ENCODE data around the gene STK11IP. TPM values are rescaled to one million over a fixed set of nuclear protein-coding genes. Genes with fewer than 3 reads are reported as not detected.

Gene STK11IP
- total RNA-seq, 1 donor from 2014 or later = 34.5 TPM

DNA sequence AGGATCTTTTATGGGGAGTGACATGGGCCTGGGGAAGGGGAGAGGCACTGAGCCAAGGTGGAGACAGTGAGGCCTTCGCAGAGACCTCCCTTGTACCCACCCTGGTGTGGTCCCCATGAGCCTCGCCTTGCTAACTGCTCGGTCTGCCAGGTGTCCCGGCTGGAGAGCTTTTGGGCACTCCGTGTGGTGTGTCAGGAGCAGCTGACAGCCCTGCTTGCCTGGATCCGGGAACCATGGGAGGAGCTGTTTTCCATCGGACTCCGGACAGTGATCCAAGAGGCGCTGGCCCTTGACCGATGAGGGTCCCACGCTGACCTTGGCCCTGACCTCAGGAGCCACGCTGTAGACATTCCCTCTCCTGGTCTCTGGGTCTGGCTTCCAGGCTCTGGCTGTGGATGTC lies 18.2 kb downstream of the STK11IP start:
- Mint-ChIP-seq H3K9me3 (ENCODE audit: unreplicated experiment) (peaks cover 3% of the 10 kb centered on the region), H3K4me3 (ENCODE audit: unreplicated experiment) (no peak overlapping the region), H3K27ac (ENCODE audit: unreplicated experiment) (no peak overlapping the region), H3K27me3 (ENCODE audit: unreplicated experiment) (peaks cover 4% of the 10 kb centered on the region), H3K4me1 (ENCODE audit: low read depth, unreplicated experiment) (peaks cover 9% of the 10 kb centered on the region), H3K36me3 (ENCODE audit: unreplicated experiment) (no peaks in the 10 kb centered on the region)
- no peak for DNase-seq
- TF ChIP-seq, protein P1, sequence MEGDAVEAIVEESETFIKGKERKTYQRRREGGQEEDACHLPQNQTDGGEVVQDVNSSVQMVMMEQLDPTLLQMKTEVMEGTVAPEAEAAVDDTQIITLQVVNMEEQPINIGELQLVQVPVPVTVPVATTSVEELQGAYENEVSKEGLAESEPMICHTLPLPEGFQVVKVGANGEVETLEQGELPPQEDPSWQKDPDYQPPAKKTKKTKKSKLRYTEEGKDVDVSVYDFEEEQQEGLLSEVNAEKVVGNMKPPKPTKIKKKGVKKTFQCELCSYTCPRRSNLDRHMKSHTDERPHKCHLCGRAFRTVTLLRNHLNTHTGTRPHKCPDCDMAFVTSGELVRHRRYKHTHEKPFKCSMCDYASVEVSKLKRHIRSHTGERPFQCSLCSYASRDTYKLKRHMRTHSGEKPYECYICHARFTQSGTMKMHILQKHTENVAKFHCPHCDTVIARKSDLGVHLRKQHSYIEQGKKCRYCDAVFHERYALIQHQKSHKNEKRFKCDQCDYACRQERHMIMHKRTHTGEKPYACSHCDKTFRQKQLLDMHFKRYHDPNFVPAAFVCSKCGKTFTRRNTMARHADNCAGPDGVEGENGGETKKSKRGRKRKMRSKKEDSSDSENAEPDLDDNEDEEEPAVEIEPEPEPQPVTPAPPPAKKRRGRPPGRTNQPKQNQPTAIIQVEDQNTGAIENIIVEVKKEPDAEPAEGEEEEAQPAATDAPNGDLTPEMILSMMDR (IDR thresholded peaks at IDR 0.05; ENCODE audit: partially characterized antibody, unreplicated experiment) = no peak

DNA sequence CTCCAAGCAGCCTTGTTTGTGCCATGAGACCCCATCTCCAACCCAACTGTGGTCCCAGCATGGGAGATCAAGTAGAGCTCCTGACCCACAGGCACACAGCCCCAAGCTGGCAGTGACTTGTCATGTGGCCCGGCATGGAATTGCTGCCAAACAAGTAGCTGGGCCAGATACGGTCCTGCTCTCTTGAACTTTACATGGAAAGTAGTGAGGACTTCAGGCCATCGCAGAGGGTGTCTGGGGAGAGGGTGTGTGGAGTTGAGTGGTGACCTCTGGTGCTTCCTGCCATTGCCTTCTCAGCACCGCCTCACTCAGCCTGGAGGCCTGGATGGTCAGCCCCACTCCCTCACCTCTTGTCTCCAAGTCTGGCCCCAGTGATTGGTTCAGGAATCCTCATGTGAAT lies 18.9 kb downstream of the STK11IP start:
- H3K4me3 Mint-ChIP-seq (ENCODE audit: unreplicated experiment) = no peak overlapping the region
- peaks cover 9% of the 10 kb centered on the region for H3K4me1 Mint-ChIP-seq (ENCODE audit: low read depth, unreplicated experiment)
- no peak overlapping the region for H3K27ac Mint-ChIP-seq (ENCODE audit: unreplicated experiment)
- TF ChIP-seq, protein P1 (IDR thresholded peaks at IDR 0.05; ENCODE audit: partially characterized antibody, unreplicated experiment) = no peak
- no peak for DNase-seq
- no peaks in the 10 kb centered on the region for H3K36me3 Mint-ChIP-seq (ENCODE audit: unreplicated experiment)
- peaks cover 3% of the 10 kb centered on the region for H3K9me3 Mint-ChIP-seq (ENCODE audit: unreplicated experiment)
- H3K27me3 Mint-ChIP-seq (ENCODE audit: unreplicated experiment) = peaks cover 4% of the 10 kb centered on the region

DNA sequence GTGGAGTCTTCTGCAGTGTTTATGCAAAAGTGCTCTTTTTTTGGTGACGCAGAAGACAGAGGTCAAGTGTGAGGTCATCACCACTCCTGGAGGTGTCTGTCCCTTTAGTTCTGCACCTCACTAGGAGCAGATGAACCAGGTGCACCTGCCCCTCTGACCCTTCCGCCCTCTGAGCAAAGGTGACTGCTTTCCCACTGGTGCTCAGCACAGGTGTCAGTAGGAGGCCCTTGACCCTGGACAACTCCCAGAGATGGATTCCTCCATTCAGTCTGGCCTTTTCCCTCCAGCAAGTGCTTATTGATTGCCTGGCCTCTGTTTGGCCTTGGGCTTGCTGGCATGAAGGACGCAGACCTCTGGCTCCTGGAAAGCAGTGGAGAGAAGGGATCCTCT lies 21.1 kb downstream of the STK11IP start:
- Mint-ChIP-seq H3K9me3 (ENCODE audit: unreplicated experiment) (peaks cover 3% of the 10 kb centered on the region), H3K4me1 (ENCODE audit: low read depth, unreplicated experiment) (peaks cover 9% of the 10 kb centered on the region), H3K36me3 (ENCODE audit: unreplicated experiment) (no peaks in the 10 kb centered on the region), H3K27me3 (ENCODE audit: unreplicated experiment) (peaks cover 5% of the 10 kb centered on the region), H3K27ac (ENCODE audit: unreplicated experiment) (no peak overlapping the region), H3K4me3 (ENCODE audit: unreplicated experiment) (no peak overlapping the region)
- DNase-seq = no peak
- TF ChIP-seq, protein P1 (IDR thresholded peaks at IDR 0.05; ENCODE audit: partially characterized antibody, unreplicated experiment) = no peak

DNA sequence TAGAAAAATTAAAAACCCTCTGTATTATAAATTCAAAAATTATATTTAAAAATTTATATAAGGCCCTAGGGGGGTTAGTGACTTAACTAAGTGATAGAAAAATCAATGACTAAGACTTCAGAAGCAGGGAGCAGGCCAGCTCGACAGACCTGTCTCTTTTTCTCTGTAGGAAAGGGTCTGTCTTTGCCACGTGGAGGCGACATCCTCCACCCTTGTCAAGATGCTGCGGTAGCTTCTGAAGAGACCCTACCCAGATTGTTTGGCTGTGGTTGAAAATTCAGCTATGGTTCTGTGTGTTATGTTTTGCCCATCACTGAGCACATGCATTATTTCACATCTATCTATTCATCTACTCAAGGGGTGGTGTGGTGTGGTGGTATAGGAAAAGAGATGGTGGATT lies 21.6 kb downstream of the STK11IP start:
- no peak for DNase-seq
- TF ChIP-seq, protein P1 (IDR thresholded peaks at IDR 0.05; ENCODE audit: partially characterized antibody, unreplicated experiment) = no peak
- Mint-ChIP-seq H3K9me3 (ENCODE audit: unreplicated experiment) (peaks cover 3% of the 10 kb centered on the region), H3K36me3 (ENCODE audit: unreplicated experiment) (no peaks in the 10 kb centered on the region), H3K27ac (ENCODE audit: unreplicated experiment) (no peak overlapping the region), H3K4me3 (ENCODE audit: unreplicated experiment) (no peak overlapping the region), H3K4me1 (ENCODE audit: low read depth, unreplicated experiment) (peaks cover 9% of the 10 kb centered on the region), H3K27me3 (ENCODE audit: unreplicated experiment) (peaks cover 5% of the 10 kb centered on the region)

DNA sequence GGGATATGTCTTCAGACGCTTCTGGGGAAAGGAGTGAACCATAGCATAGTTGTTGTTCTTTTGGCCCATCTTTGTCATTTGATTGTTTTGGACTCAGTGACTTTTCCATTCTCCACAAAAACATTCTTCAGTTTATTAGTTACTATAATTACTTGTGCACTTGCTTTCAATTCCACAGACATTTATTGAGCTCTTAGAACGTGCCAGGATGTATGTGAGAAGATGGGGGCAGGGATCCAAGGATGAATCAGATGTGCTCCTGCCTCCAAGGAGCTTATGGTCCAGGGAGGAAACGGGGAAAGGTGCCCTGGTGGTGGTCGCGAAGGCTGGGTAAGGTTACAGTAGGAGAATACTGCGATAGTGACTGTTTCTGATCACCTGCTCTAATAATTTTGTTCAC lies 22.9 kb downstream of the STK11IP start:
- no peak overlapping the region for H3K27ac Mint-ChIP-seq (ENCODE audit: unreplicated experiment)
- no peak overlapping the region for H3K4me3 Mint-ChIP-seq (ENCODE audit: unreplicated experiment)
- peaks cover 3% of the 10 kb centered on the region for H3K4me1 Mint-ChIP-seq (ENCODE audit: low read depth, unreplicated experiment)
- no peak for DNase-seq
- no peaks in the 10 kb centered on the region for H3K9me3 Mint-ChIP-seq (ENCODE audit: unreplicated experiment)
- TF ChIP-seq, protein P1 (IDR thresholded peaks at IDR 0.05; ENCODE audit: partially characterized antibody, unreplicated experiment) = no peak
- H3K27me3 Mint-ChIP-seq (ENCODE audit: unreplicated experiment) = peaks cover 5% of the 10 kb centered on the region
- no peaks in the 10 kb centered on the region for H3K36me3 Mint-ChIP-seq (ENCODE audit: unreplicated experiment)

Measured in glutamatergic neuron (in vitro differentiated cells).